IPS-18a (cell line): ENCODE results near the gene PRUNE2.

Experiments
- H3K27ac ChIP-seq: one replicate; pipeline ENCODE4 v1.5.1; 2013; ENCODE audit warnings: low read length
- H3K27me3 ChIP-seq: one replicate; pipeline ENCODE4 v1.6.1; 2013; ENCODE audit warnings: mild to moderate bottlenecking, low read length; ENCODE audit not compliant: control insufficient read depth, insufficient read depth
- H3K36me3 ChIP-seq: one replicate; pipeline ENCODE4 v1.6.1; 2013; ENCODE audit warnings: low read depth, low read length; ENCODE audit not compliant: control insufficient read depth
- H3K4me1 ChIP-seq: one replicate; pipeline ENCODE4 v1.6.1; 2013; ENCODE audit warnings: low read depth, low read length; ENCODE audit not compliant: control insufficient read depth
- H3K4me3 ChIP-seq: one replicate; pipeline ENCODE4 v1.5.1; 2013; ENCODE audit warnings: low read length
- H3K9ac ChIP-seq: one replicate; pipeline ENCODE4 v1.6.1; 2013; ENCODE audit warnings: mild to moderate bottlenecking, low read length, moderate library complexity
- H3K9me3 ChIP-seq: one replicate; pipeline ENCODE4 v1.6.1; 2013; ENCODE audit warnings: low read depth, low read length; ENCODE audit not compliant: control insufficient read depth

PRUNE2 gene

DNA sequence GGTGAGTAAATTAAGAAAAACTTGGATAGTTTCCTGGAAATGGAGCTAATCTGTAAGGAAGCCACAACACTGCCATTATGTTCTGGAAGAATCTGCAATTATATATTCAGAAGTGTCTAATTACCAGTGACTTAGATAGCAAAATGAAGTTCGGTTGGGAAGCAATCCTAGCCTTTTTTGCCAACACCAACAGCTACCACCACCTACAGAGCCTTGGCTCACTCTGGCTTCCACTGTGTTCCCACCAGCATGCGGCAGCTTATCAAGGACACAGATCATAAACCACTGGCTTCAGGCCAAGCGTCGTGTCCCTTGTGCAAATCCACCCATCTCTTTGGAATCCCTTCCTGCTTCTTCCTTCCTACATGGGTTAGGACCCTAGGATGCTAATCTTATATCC lies 259.7 kb downstream of the PRUNE2 start:
- Histone ChIP-seq H3K9ac (no peak overlapping the region), H3K27me3 (no peaks in the 10 kb centered on the region), H3K4me3 (no peak overlapping the region), H3K27ac (no peak overlapping the region), H3K4me1 (peaks cover 30% of the 10 kb centered on the region), H3K36me3 (no peaks in the 10 kb centered on the region), H3K9me3 (no peaks in the 10 kb centered on the region)

DNA sequence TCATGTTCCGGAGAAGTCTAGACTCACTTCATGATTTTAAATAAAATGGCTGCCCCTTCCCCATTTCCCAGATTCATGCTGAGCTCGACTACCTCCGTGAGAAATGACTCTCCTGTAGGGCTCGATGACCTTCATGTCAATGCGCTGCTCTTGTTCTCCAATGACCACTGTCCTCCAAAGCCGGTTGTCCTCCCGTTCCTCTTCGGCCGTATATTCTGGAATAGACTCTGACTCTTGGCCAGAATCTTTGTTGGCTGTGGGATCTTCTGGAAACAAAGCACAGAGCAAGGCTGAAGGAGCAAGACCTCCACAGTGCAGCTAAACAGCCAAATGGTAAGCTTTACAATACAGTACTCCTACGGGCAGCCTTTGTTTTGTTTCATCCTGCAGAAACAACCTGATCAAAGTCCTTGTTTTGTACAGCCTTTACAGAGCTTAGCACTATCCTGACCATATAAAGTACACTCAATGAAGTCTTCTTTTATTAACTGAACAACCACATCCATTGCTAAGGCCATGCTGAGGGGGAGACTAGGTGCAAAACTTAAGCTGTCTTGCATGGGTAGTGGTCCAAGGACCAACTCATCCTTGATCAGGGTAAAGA lies 261.2 kb downstream of the PRUNE2 start:
- peaks cover 21% of the 10 kb centered on the region for H3K4me1 ChIP-seq
- H3K27ac ChIP-seq: no peak overlapping the region
- H3K36me3 ChIP-seq: no peaks in the 10 kb centered on the region
- no peaks in the 10 kb centered on the region for H3K27me3 ChIP-seq
- H3K9me3 ChIP-seq: no peaks in the 10 kb centered on the region
- H3K9ac ChIP-seq: no peak overlapping the region
- no peak overlapping the region for H3K4me3 ChIP-seq

GRCh38 chr9:76644171-76644570 lies 261.7 kb downstream of the PRUNE2 start:
- H3K4me3 ChIP-seq: no peak overlapping the region
- no peaks in the 10 kb centered on the region for H3K9me3 ChIP-seq
- H3K4me1 ChIP-seq: peaks cover 27% of the 10 kb centered on the region
- H3K36me3 ChIP-seq: no peaks in the 10 kb centered on the region
- no peak overlapping the region for H3K27ac ChIP-seq
- no peak overlapping the region for H3K9ac ChIP-seq
- H3K27me3 ChIP-seq: no peaks in the 10 kb centered on the region

DNA sequence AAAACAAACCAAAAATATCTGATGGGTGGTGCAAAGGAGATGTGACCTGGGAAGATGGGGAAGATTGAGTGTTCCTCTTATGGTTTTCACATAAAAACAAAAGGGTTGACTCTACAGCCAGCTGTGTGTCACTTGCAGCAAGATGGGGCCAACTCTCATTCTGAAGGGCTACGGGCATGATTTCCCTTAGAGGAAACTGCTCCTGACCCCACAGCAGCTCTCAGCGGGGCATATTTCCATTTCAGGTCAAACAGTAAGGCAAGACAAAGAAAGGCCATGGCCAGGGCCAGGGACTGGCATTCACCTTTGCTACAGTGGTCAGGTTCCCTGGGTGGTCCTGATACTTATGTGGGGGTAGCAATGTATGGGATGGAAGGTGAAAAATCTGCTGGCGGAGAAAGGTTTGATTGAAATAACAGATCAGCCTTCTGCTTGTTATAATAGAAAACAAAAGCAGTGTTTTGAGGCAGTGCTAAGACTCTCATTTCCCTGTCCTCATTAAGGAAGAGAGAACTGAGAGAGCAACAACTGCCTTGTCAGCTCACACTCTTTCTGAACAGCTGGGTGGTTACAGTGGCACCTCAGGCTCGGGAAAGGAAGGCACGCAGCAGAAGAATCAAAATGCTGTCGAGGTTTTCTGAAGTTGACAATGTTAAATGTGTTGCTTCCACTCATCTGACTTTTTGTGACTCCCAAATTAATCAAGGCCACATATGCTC lies 262.4 kb downstream of the PRUNE2 start:
- Histone ChIP-seq H3K9ac (no peak overlapping the region), H3K27ac (no peak overlapping the region), H3K4me1 (peaks cover 27% of the 10 kb centered on the region), H3K36me3 (no peaks in the 10 kb centered on the region), H3K4me3 (no peak overlapping the region), H3K27me3 (no peaks in the 10 kb centered on the region), H3K9me3 (no peaks in the 10 kb centered on the region)

DNA sequence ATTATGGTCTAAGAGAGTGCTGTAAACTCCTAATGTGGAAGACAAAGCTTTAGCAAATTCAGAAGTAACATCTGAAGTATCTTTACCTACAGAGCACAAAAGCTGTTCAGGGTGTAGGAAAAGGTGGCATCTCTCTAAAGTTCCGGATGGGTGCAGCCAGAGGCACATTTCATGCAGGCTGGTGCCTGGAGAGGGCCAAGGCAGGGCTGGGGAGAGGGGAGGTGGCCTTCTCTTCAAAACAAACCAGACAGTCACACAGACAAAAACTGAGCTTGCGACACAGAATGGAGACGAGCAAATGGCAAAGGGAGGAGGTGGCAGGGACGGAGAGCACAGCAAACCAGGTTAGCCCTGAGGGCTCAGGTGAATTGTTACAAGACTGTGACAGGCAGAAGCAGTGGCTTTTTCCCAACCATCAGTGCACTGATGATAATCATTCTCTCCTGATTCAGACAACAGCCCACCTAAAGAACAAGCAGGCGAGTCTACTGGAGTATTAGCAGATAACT lies 263.2 kb downstream of the PRUNE2 start:
- Histone ChIP-seq H3K9ac (no peak overlapping the region), H3K36me3 (no peaks in the 10 kb centered on the region), H3K27me3 (no peaks in the 10 kb centered on the region), H3K9me3 (no peaks in the 10 kb centered on the region), H3K4me3 (no peak overlapping the region), H3K4me1 (peaks cover 27% of the 10 kb centered on the region), H3K27ac (no peak overlapping the region)

DNA sequence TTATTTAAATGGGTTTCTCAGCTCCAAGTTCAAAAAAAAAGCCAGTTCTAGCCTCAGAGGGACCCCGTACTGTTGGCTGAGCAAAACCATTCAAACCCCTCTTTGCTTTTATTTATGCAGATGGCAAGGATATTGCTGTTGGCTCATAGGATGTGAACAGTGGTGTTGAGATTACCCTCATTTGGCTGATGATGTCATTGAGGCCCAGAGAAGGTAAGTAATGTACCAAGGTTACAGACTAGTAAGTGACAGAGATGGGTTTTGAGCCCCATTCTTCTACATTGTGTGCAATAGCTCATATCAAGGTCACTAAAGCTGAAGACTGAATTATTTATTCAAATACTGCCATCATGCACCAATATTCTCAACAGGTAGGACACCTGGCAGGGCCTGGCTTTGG lies 263.8 kb downstream of the PRUNE2 start:
- H3K9ac ChIP-seq: no peak overlapping the region
- no peaks in the 10 kb centered on the region for H3K9me3 ChIP-seq
- H3K27me3 ChIP-seq: no peaks in the 10 kb centered on the region
- no peaks in the 10 kb centered on the region for H3K36me3 ChIP-seq
- H3K4me1 ChIP-seq: peaks cover 27% of the 10 kb centered on the region
- H3K27ac ChIP-seq: no peak overlapping the region
- H3K4me3 ChIP-seq: no peak overlapping the region

- no peak overlapping the region for H3K27ac ChIP-seq
- no peaks in the 10 kb centered on the region for H3K9me3 ChIP-seq
- H3K27me3 ChIP-seq: no peaks in the 10 kb centered on the region
- H3K9ac ChIP-seq: no peak overlapping the region
- no peaks in the 10 kb centered on the region for H3K36me3 ChIP-seq
- peaks cover 15% of the 10 kb centered on the region for H3K4me1 ChIP-seq
- H3K4me3 ChIP-seq: no peak overlapping the region
Observed at GRCh38 chr9:76638001-76638400, 267.9 kb downstream of the PRUNE2 start.

DNA sequence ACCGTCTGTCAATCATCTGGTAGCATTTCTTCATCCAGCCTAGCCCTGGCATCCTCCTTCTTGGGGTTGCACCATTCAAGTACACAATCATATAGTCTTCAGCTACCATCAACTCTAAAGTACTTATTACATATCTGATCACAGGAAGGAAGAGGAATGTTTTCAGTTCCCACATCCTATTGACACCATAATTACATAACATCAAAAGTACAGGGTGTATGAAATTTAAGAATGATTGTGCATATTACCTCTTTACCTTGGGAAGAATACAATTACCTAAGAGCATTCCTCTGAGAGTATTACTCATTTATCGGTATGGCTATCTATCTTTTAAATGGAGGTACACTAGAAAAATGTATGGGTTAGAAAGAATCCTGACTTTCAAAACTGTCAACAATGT lies 268.5 kb downstream of the PRUNE2 start:
- Histone ChIP-seq H3K27ac (no peak overlapping the region), H3K9ac (no peak overlapping the region), H3K36me3 (no peaks in the 10 kb centered on the region), H3K9me3 (no peaks in the 10 kb centered on the region), H3K4me1 (peaks cover 10% of the 10 kb centered on the region), H3K4me3 (no peak overlapping the region), H3K27me3 (no peaks in the 10 kb centered on the region)

GRCh38 chr9:76634356-76635054 lies 271.4 kb downstream of the PRUNE2 start:
- H3K27me3 ChIP-seq: no peaks in the 10 kb centered on the region
- no peak overlapping the region for H3K4me3 ChIP-seq
- H3K4me1 ChIP-seq: peaks cover 3% of the 10 kb centered on the region
- peak overlapping the region; percentile 10 for H3K27ac ChIP-seq
- no peaks in the 10 kb centered on the region for H3K9me3 ChIP-seq
- H3K36me3 ChIP-seq: peaks cover 4% of the 10 kb centered on the region
- H3K9ac ChIP-seq: no peak overlapping the region

DNA sequence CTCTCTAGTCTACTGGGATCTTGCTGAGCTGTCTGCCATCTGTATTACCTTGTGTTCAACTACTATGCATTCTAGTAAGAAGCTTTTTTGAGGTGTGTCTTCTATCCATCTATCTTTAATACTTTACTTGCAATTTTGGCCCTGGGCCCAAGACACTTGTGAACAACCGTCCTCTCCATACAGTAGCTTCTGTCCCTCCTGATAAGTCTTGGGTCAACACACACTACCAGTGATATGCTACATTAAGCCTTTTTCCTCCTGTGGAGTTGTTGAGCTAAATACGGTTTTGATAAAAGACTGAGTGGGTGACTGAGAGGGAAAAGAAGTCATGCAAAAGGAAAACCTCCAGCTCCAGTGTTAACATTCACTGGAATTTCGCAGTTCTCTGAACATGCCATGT lies 275.0 kb downstream of the PRUNE2 start:
- Histone ChIP-seq H3K36me3 (peaks cover 4% of the 10 kb centered on the region), H3K9me3 (no peaks in the 10 kb centered on the region), H3K4me3 (no peak overlapping the region), H3K9ac (no peak overlapping the region), H3K4me1 (no peaks in the 10 kb centered on the region), H3K27me3 (no peaks in the 10 kb centered on the region), H3K27ac (no peak overlapping the region)

DNA sequence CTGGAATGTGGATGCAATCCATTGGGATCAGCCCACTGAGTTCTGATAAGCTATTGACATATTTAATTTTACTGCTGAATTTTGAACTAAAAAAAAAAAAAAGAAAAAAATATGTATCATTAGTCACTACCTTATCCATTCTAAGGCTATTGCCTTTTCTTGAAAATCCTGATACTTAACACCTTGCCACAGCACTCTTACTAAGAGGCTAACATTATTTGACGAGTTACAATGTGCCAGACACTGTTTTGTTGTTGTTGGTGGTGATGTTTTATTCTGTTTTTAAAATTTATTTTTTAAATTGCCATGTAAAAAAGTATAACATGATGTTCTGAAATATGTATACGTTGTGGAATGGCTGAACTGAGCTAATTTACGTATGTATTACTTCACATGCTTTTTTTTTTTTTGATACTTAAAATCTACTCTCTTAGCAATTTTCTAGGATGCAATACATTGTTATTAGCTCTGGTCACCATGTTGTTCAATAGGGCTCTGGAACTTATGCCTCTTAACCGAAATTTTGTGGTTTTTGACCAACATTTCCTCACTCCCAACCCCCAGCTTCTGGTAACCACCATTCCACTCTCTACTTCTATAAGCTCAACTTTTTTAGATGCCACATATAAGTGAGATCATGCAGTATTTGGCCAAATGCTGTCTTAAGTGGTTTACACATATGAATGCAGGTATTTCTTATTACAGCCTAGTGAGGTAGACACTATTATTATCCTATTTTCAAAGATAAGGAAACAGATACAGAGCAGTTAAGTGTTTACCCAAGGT lies 276.5 kb downstream of the PRUNE2 start:
- Histone ChIP-seq H3K4me1 (no peaks in the 10 kb centered on the region), H3K9me3 (no peaks in the 10 kb centered on the region), H3K9ac (no peak overlapping the region), H3K27ac (no peak overlapping the region), H3K27me3 (no peaks in the 10 kb centered on the region), H3K4me3 (no peak overlapping the region), H3K36me3 (peaks cover 4% of the 10 kb centered on the region)
